NT2/D1 (cell line): ENCODE measurements around the gene PDS5B.

Source experiments
- SUZ12 ChIP-seq: IDR thresholded peaks from 2 replicates; pipeline ENCODE4 v1.6.1; 2011; ENCODE audit not compliant: insufficient read length, insufficient read depth; ENCODE audit errors: extremely low read depth
- ZNF274 ChIP-seq: IDR thresholded peaks from 2 replicates; pipeline ENCODE4 v1.6.1; 2011; ENCODE audit warnings: mild to moderate bottlenecking, low read depth, low read length

GRCh38 chr13:32582991-32583390 is 3.3 kb upstream of the PDS5B start:
- TF ChIP-seq ZNF274 (no peak), SUZ12 (no peak)
